Measurements from ENCODE around the gene ACTL10. TPM values are rescaled to one million over a fixed set of nuclear protein-coding genes. Genes with fewer than 3 reads are reported as not detected.

The ACTL10 gene
- total RNA-seq, 1 experiment from 2014 or later, result 0.46 TPM

- no peak overlapping the region for H2BK12ac ChIP-seq (ENCODE audit: insufficient read length, low read depth, low read length)
- no peak overlapping the region for H2BK120ac ChIP-seq (ENCODE audit: low read depth, low read length, poor library complexity, severe bottlenecking)
- H2BK20ac ChIP-seq (ENCODE audit: low read depth, low read length, poor library complexity, severe bottlenecking), result no peak overlapping the region
- H3K23ac ChIP-seq (ENCODE audit: insufficient read length, low read depth, low read length), result no peak overlapping the region
- Mint-ChIP-seq H3K27me3 (ENCODE audit: low read depth) (no peaks in the 10 kb centered on the region), H3K4me3 (no peak overlapping the region), H3K4me1 (no peaks in the 10 kb centered on the region), H3K36me3 (ENCODE audit: insufficient read depth in 1 of 3, low read depth in 3 of 3) (peaks cover 18 to 73% (median 53%) of the 10 kb centered on the region in 3 experiments; a peak in 6 of 7 replicates), H3K9me3 (no peaks in the 10 kb centered on the region), H3K27ac (no peak overlapping the region)
- H3K27ac ChIP-seq (ENCODE audit: insufficient read length, low read depth, low read length), result no peak overlapping the region
- TF ChIP-seq CTCF (conservative IDR thresholded peaks at IDR 0.05), result no peak
- no peak overlapping the region for H3K4me2 ChIP-seq (ENCODE audit: insufficient read depth, insufficient read length, low read length)
- no peaks in the 10 kb centered on the region for H3K23me2 ChIP-seq (ENCODE audit: insufficient read length, low read depth, low read length, poor library complexity, severe bottlenecking)
- H3K27me3 ChIP-seq (ENCODE audit: insufficient read depth, low read length), result no peaks in the 10 kb centered on the region
- no peaks in the 10 kb centered on the region for H3K9me3 ChIP-seq (ENCODE audit: control insufficient read depth, low read depth, low read length)
- H4K5ac ChIP-seq (ENCODE audit: insufficient read length, low read depth, low read length), result no peak overlapping the region
- no peak for DNase-seq
- H2BK5ac ChIP-seq (ENCODE audit: insufficient read length, low read length), result no peak overlapping the region
- H3K18ac ChIP-seq (ENCODE audit: insufficient read length, low read depth, low read length), result no peak overlapping the region
- H3K4ac ChIP-seq (ENCODE audit: low read depth, low read length), result no peak overlapping the region
- no peak overlapping the region for H2AFZ ChIP-seq (ENCODE audit: low read length)
- no peak overlapping the region for H4K91ac ChIP-seq (ENCODE audit: insufficient read length, low read depth, low read length)
- no peak overlapping the region for H3K9ac ChIP-seq (ENCODE audit: extremely low read depth, insufficient read length, low read length)
- H4K8ac ChIP-seq (replicated peaks; ENCODE audit: insufficient read length, low read depth, low read length), result no peak overlapping the region
- H2AK5ac ChIP-seq (ENCODE audit: insufficient read length, low read length), result no peak overlapping the region
- H2BK15ac ChIP-seq (ENCODE audit: low read depth, low read length), result no peak overlapping the region
- H3K79me1 ChIP-seq (ENCODE audit: insufficient read depth, low read depth, low read length, poor library complexity, severe bottlenecking), result no peaks in the 10 kb centered on the region
- no peak overlapping the region for H3K14ac ChIP-seq (ENCODE audit: insufficient read depth, low read length)
- H3K56ac ChIP-seq (ENCODE audit: insufficient read length, low read depth, low read length), result no peak overlapping the region
- H4K20me1 ChIP-seq (ENCODE audit: control insufficient read depth, insufficient read depth, insufficient read length), result no peaks in the 10 kb centered on the region
- H3K79me2 ChIP-seq (ENCODE audit: insufficient read depth, low read length), result no peaks in the 10 kb centered on the region
- no peaks in the 10 kb centered on the region for H3K4me1 ChIP-seq (ENCODE audit: insufficient read depth, low read length)
- no CpG with 5 or more reads among the region's 4 CpGs for WGBS (ENCODE audit: extremely low coverage, insufficient read length, low lambda C conversion rate)
- H3T11ph ChIP-seq (ENCODE audit: low read length), result no peak overlapping the region
Observed at GRCh38 chr20:33626190-33626589, 40.6 kb upstream of the ACTL10 start.

All from H9 (cell line).